Measurements from ENCODE around the gene PACSIN2. TPM values are rescaled to one million over a fixed set of nuclear protein-coding genes. Genes with fewer than 3 reads are reported as not detected.

Gene PACSIN2
- total RNA-seq, 1 donor from 2014 or later = 63.0 TPM

- no peak overlapping the region for H3K4me3 ChIP-seq (ENCODE audit: low read depth, low read length)
- DNase-seq (ENCODE audit: low read depth) = no peak
- TF ChIP-seq, protein P1, sequence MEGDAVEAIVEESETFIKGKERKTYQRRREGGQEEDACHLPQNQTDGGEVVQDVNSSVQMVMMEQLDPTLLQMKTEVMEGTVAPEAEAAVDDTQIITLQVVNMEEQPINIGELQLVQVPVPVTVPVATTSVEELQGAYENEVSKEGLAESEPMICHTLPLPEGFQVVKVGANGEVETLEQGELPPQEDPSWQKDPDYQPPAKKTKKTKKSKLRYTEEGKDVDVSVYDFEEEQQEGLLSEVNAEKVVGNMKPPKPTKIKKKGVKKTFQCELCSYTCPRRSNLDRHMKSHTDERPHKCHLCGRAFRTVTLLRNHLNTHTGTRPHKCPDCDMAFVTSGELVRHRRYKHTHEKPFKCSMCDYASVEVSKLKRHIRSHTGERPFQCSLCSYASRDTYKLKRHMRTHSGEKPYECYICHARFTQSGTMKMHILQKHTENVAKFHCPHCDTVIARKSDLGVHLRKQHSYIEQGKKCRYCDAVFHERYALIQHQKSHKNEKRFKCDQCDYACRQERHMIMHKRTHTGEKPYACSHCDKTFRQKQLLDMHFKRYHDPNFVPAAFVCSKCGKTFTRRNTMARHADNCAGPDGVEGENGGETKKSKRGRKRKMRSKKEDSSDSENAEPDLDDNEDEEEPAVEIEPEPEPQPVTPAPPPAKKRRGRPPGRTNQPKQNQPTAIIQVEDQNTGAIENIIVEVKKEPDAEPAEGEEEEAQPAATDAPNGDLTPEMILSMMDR (conservative IDR thresholded peaks at IDR 0.05; ENCODE audit: low read depth, low read length) = no peak
Measured at GRCh38 chr22:42910221-42910942, 104.6 kb downstream of the PACSIN2 start.

- H3K4me3 ChIP-seq (ENCODE audit: low read depth, low read length) = no peak overlapping the region
- DNase-seq (ENCODE audit: low read depth) = no peak
- TF ChIP-seq, protein P1 (conservative IDR thresholded peaks at IDR 0.05; ENCODE audit: low read depth, low read length) = no peak
Measured at GRCh38 chr22:42909363-42910058, 105.4 kb downstream of the PACSIN2 start.

DNA sequence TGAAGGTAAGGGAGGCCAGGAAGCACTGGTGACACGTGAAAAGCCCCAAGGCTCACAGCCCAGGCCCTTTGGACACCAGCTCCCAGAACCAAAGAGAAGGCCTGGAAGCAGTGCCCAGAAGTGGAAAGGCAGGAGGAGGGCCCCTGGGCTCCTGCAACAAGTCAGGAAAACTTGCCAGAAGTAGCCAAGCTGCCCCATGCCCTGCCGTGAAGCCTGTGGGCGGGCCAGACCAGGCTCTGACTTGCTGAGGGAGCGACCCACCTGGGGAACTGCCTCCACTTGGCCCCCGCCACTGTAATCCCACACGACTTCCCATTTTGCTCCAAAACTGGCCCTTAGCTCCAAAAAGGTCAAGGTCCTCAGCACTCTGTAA is 106.6 kb downstream of the PACSIN2 start:
- no peak overlapping the region for H3K4me3 ChIP-seq (ENCODE audit: low read depth, low read length)
- DNase-seq (ENCODE audit: low read depth) = no peak
- TF ChIP-seq, protein P1 (conservative IDR thresholded peaks at IDR 0.05; ENCODE audit: low read depth, low read length) = no peak

DNA sequence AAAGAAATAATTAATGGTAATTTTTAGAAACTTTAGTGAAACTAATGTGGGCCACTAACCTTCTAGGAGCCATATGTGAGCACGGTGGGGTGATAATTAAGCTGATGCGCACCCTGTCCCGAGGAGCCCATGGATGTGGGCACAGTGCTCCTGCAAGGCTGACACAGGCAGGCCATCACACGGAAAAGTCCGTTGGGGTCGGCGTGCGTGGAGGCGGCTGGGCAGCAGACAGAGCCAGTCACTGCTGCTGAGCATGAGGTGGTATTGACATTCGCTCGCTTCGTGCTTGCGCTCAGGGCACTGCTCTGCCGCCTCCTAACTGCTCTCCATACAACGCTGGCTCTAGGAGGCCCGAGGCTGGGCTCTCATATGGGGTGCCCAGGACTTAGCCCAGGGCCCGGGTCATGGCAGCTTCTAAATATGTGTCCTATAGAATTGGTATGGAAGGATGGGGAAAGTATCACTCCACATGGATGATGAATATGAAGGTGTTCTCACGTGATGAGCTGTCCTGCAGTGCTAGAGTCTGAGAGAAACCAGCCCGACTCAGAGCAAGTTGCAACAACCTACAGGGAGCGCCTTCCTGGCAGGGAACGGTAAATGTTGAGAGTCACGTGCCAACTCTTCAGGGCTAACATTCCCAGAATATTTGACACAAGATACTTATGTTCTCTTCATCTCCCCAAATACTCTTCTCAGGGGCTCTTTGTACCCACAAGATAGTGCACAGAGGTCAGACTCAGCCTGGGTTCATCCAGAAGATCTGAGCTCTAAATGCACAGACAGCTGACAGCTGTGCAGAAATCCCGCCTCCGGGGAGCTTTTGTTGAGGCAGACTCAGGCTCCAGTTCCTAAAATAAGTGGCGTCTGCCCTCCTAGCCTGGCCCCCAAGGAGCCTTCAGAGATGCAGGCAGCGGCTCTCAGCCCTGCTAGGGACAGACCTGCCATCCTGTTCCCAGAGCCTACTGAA is 107.3 kb downstream of the PACSIN2 start:
- no peak for DNase-seq (ENCODE audit: low read depth)
- TF ChIP-seq, protein P1 (conservative IDR thresholded peaks at IDR 0.05; ENCODE audit: low read depth, low read length) = no peak
- H3K4me3 ChIP-seq (ENCODE audit: low read depth, low read length) = no peak overlapping the region

DNA sequence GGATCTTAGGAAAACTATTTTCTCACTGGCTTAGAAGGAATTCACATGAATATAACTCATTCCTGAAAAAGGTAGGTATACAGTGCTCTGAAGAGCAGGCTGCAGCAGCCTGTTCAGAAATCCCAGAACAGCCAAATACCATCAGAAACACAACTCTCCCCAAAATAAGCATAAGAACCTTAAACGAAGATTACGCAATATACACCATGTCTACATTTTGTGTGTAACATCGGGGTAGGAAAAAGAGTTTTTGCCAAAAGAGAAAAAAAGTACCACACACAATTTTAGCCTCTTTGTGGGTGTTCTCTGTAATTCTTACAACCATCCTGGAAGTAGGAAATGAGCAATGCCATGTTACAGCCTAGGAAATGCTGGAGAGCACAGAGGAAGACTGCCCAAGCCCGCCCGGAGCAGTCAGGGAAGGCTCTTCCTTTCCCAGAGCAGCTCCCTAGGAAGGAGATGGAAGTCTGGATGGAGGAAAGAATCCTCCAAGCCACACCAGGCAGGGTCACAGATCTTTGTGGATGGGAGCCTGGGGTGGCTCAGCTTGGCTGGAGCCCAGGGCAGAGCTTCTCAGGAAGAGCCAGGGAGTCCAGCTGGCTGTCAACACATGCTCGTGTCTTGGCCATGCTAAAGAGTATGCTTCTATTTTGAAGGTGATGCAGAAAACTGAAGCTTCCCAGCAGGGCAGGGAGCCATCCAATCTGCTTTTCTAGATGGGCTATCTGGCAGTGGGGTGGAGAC is 108.2 kb downstream of the PACSIN2 start:
- TF ChIP-seq, protein P1 (conservative IDR thresholded peaks at IDR 0.05; ENCODE audit: low read depth, low read length) = no peak
- DNase-seq (ENCODE audit: low read depth) = no peak
- H3K4me3 ChIP-seq (ENCODE audit: low read depth, low read length) = no peak overlapping the region

- TF ChIP-seq, protein P1 (conservative IDR thresholded peaks at IDR 0.05; ENCODE audit: low read depth, low read length) = no peak
- no peak for DNase-seq (ENCODE audit: low read depth)
- no peak overlapping the region for H3K4me3 ChIP-seq (ENCODE audit: low read depth, low read length)
Measured at GRCh38 chr22:42905702-42906183, 109.2 kb downstream of the PACSIN2 start.
